ENCODE results near the gene YY2.

DNA sequence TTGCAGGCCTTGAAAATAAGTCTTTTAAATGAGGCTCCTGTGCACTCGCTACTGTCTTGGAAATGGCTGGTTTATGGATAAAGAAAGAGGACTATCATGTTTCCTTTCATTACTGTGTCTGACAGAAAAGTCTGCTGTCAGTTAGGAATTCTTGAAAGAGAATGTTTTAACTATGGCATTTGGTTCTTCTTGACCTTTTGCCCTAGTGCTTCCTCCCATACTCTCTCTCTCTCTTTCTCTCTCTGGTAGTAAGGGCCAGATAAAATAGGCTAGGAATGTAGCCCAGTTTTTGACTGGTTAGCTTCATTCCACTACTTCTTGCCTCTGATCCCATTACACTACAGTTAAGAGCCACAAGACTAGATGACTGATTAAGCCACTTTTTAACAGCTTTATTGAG is 29.8 kb downstream of the YY2 start:
- TF ChIP-seq, protein P1, sequence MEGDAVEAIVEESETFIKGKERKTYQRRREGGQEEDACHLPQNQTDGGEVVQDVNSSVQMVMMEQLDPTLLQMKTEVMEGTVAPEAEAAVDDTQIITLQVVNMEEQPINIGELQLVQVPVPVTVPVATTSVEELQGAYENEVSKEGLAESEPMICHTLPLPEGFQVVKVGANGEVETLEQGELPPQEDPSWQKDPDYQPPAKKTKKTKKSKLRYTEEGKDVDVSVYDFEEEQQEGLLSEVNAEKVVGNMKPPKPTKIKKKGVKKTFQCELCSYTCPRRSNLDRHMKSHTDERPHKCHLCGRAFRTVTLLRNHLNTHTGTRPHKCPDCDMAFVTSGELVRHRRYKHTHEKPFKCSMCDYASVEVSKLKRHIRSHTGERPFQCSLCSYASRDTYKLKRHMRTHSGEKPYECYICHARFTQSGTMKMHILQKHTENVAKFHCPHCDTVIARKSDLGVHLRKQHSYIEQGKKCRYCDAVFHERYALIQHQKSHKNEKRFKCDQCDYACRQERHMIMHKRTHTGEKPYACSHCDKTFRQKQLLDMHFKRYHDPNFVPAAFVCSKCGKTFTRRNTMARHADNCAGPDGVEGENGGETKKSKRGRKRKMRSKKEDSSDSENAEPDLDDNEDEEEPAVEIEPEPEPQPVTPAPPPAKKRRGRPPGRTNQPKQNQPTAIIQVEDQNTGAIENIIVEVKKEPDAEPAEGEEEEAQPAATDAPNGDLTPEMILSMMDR (IDR thresholded peaks at IDR 0.05), result no peak
- TF ChIP-seq POLR2A (IDR thresholded peaks at IDR 0.05), result no peak
